AG10803 (cell line): ENCODE data around the gene KISS1.
A peak's percentile ranks its signal among the peaks of the same experiment; 100 is the strongest.

Source experiments
- DNase-seq: peaks from one replicate; pipeline ENCODE4 v3.0.0; 2010; ENCODE audit warnings: low read depth
- H3K4me3 ChIP-seq: 2 replicates; pipeline ENCODE4 v1.5.1; 2011; ENCODE audit warnings: mild to moderate bottlenecking, low read length, control low read depth
- TF ChIP-seq, protein P1 (sequence below): conservative IDR thresholded peaks from 2 replicates; pipeline ENCODE4 v1.5.1; 2011; ENCODE audit warnings: mild to moderate bottlenecking, low read length, control low read depth, inconsistent platforms

Gene KISS1

DNA sequence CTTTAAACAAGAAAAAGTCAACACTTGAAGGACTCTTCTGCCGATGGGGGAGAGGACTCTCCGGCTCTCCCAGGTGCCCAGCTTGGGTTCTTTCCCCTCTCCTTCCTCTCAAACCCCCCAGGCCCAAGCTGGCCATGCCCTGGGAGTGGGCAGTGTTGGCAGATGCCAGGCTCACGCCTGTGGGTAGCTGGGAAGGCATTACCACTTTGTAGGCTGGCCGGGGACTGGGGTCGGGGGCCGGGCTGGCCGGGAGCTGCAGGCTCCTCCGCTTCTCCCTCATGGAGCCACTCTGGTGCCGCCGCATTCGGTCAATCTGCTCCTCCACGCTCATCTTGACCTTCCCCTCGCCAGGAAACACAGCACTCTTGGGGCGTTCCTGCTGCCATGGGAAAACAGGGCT, 33.9 kb upstream of the KISS1 start:
- DNase-seq, result no peak
- TF ChIP-seq, protein P1, sequence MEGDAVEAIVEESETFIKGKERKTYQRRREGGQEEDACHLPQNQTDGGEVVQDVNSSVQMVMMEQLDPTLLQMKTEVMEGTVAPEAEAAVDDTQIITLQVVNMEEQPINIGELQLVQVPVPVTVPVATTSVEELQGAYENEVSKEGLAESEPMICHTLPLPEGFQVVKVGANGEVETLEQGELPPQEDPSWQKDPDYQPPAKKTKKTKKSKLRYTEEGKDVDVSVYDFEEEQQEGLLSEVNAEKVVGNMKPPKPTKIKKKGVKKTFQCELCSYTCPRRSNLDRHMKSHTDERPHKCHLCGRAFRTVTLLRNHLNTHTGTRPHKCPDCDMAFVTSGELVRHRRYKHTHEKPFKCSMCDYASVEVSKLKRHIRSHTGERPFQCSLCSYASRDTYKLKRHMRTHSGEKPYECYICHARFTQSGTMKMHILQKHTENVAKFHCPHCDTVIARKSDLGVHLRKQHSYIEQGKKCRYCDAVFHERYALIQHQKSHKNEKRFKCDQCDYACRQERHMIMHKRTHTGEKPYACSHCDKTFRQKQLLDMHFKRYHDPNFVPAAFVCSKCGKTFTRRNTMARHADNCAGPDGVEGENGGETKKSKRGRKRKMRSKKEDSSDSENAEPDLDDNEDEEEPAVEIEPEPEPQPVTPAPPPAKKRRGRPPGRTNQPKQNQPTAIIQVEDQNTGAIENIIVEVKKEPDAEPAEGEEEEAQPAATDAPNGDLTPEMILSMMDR, result no peak
- H3K4me3 ChIP-seq, result no peak overlapping the region

DNA sequence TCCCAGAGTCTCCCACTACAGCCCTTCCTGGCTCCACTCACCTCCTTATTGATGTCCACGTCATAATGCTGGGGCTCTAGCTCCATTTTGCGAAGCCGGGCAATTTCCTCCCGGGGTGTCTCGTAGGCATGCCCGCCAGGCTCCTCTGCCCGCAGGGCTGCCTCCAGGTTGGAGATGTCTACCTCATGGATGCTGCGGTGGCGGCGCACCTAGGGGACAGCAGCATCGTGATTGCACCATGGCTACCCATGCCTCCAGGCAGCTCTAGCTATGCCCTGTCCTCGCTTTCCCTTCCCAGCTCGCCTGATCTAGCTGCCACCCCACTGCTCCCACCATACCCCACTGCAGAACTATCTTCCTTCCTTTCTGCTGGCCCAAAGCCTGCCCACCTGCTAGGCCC, 32.6 kb upstream of the KISS1 start:
- no peak overlapping the region for H3K4me3 ChIP-seq
- TF ChIP-seq, protein P1, result no peak
- DNase-seq, result no peak

DNA sequence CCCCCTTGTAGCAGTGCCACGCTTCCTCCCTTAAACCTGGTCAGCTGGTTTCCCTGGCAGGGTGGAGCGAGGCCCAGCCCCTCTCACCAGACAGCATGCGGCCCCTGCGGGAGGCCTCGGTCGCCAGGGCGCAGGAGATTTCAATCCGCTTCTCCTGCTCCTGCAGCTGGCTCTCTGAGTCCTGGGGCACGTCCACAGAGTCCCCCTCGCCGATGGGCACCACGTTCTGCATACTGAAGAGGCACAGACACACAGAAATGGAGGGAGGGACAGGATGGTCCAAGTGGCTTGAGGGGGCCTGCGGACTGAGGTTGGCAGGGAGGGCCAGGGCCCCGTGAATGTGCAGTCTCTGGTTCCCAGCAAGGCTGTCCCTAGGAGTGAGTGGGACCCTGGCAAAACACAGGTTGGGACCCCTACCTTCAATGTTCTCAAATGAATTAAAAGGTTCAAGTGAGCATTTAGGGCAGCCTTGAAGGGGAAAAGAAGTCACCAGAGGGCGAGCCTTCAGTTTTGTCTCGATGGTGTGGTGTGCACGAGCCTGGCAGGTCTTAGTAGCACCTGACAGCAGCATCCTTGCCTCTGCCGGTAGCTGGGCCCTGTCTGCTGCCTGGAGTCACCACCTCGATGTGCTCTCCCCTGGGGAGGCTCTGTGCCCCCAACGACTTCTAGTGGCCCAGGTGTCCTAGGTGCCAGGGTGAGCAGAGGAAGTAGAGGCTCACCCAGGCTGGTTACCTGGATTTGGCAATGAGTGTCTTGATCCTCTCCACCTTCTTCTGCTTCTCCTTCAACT, 31.9 kb upstream of the KISS1 start:
- H3K4me3 ChIP-seq, result no peak overlapping the region
- no peak for DNase-seq
- TF ChIP-seq, protein P1, result no peak

DNA sequence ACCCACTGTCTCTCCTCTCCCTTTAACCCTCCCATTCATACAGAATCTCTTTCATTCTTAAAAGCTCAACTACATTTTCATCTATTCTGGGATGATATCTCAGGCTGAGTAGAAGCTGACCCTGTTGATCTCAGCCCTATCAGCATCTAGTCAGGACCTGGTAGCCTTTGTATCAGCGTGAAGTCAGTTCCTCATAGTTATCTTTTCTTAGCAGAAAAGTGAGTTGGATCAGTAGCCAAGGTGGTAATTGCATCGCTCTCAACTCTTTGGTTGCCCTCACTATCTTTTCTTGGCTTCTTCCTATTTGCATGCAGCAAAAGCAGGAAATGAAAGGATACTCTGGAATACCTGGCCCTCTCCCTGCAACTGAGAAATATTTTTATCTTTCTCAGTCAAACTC, 31.1 kb upstream of the KISS1 start:
- DNase-seq, result no peak
- TF ChIP-seq, protein P1, result no peak
- H3K4me3 ChIP-seq, result no peak overlapping the region

DNA sequence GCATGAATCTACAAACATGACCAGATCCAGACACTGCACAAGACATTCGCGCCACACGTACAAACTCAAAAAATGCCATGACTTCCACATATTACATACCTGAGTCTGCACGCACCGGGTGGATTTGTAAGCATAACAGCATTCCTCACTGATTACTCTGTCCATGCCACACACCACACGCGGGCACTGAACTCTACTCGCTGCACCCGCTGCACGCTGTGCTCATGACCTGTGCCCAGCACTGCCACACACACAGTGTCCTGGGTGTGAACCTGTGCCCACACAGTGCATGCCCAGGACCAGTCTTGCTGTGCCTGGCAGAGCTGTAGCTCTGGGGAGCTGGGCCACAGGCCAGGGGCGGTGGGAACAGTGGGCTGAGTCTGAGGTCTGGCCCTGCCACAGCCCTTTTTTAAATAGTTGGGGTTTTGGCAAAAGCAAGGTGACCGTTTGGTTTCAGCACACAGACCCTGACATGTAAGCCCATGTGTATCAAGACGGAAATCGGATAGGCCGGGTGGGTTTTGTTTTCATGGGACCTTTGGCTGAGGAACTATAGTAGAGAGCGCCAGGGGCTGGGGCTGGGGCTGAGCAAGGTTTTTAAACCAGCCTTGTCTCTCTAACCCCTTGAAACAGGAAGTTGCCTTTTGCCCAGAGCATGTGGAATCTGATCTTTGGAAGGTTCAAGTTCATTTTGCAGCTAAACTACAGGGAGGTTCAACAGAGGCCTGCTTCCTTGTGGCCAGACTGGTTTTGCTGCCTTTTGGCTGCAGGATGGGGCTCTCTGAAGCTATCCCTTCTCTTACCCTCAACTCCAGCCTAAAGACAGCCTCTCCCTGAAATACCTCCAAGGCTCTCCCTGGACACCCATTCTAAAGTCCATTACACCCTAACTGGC, 29.8 kb upstream of the KISS1 start:
- TF ChIP-seq, protein P1, result no peak
- peak; percentile 9 for DNase-seq
- no peak overlapping the region for H3K4me3 ChIP-seq

DNA sequence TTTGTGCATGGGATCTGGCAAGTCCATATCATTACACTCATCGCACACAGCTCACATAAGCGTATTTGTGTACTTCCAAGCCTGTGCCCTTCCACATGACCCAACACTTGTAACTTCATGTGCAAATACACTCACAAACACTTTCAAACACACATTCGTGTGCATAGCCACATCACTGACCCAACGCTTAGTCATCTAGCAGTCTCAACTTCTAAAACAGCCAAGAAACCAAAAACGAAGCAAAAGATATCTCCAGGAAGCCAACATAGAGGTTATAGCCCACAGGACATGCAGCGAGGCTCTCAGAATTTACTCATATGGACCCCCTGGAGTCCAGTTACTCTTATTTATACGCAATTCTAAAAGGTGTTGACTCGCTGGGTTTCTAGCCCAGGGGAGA, 28.4 kb upstream of the KISS1 start:
- DNase-seq, result no peak
- no peak overlapping the region for H3K4me3 ChIP-seq
- TF ChIP-seq, protein P1, result no peak
